HL-60 (cell line): Measurements from ENCODE around the gene ACTR3C.

Experiments used
- DNase-seq, 2 experiments: peaks; one replicate each; pipeline ENCODE4 v3.0.0-alpha.2; 2010 to 2020; ENCODE audit warnings: low read depth in 1 of 2, low spot score in 1 of 2
- H3K27ac ChIP-seq: fragments of 250-450 bp; sonication (Bioruptor Pico); replicated peaks from 2 replicates; pipeline ENCODE4 v1.5.1; 2020; ENCODE audit warnings: mild to moderate bottlenecking, moderate library complexity
- H3K27me3 ChIP-seq: fragments of 250-450 bp; sonication (Bioruptor Pico); 2 replicates; pipeline ENCODE4 v1.5.1; 2021; ENCODE audit warnings: mild to moderate bottlenecking, moderate library complexity; ENCODE audit not compliant: insufficient read depth, poor library complexity, severe bottlenecking
- H3K4me3 ChIP-seq: replicated peaks from 2 replicates; pipeline ENCODE4 v1.5.1; 2011; ENCODE audit warnings: mild to moderate bottlenecking, control low read depth, low read length; ENCODE audit not compliant: insufficient read depth
- GABPA ChIP-seq: IDR thresholded peaks from 2 replicates; pipeline ENCODE4 v1.6.1; 2012; ENCODE audit warnings: low read depth
- POLR2AphosphoS5 ChIP-seq: IDR thresholded peaks from 2 replicates; pipeline ENCODE4 v1.6.1; 2012; ENCODE audit warnings: low read depth
- SPI1 ChIP-seq: IDR thresholded peaks from 2 replicates; pipeline ENCODE4 v1.6.1; 2012; ENCODE audit warnings: low read depth, mild to moderate bottlenecking, borderline replicate concordance
- TF ChIP-seq, protein P1 (sequence below): IDR thresholded peaks from 2 replicates; pipeline ENCODE4 v1.6.1; 2012; ENCODE audit warnings: low read depth; ENCODE audit not compliant: insufficient replicate concordance
- TF ChIP-seq, protein P2 (sequence below): IDR thresholded peaks from one replicate; pipeline ENCODE4 v1.5.1; 2011; ENCODE audit warnings: low read length, control low read depth, inconsistent platforms; ENCODE audit not compliant: insufficient read depth

The ACTR3C gene

DNA sequence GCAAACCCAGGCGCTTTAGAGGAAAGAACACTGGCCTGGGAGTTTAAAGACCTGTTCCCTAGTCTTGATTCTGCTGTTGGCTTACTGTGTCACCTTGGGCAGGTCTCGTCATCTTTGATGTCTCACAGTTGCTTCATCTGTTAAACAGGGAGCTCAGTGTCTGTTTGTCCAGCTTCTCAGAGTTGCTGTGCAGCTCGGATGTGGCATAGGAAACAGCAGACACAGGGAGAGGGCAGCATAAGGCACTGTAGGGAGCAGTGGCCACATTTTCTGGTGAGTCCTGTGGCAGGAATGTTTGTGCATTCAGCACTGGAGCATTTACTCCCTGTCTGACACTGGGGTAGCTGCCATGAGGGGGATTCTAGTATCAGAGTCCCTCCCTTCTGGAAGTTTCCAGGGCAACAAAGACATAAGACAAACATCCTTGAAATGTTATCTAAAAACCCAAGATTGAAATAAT is 47.3 kb upstream of the ACTR3C start:
- H3K4me3 ChIP-seq, result peak overlapping the region; percentile 77

DNA sequence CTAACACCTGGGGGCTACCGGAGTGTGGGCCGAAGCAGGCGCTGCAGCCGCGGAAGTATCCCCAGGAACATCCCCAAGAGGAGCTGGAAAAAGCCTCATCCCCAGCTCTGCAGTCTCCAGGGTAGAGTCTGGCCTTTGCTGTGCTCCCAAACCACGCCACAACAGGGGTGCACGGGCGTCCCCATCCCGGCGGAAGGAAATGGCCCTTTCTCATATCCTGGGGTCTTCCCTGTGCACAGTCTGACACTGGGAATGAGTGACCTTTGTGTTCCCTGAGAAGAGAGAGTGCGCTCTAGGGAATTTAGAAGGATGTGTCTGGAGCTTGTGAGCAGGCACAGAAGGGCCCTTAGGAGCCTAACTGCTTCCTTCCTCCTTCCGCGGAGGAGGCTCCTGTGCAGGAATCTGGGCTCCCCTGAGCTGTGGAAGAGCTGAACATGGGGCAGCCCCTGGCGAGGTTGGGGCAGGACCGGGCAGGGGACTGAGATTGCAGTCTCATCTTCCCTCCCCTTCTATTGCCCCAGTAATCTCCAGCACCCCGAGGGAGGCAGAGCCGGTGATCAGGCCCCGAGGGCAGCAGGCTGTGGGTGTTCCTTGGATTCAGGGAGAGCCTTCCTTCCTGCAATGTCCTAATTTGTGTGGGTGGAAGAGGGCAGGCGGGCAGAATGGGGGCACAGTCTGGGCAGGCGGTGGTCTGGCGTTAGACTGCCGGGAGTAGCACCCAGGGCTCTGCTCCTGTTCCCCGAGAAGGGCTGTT is 46.6 kb upstream of the ACTR3C start:
- DNase-seq, result peak in 1 of 2 experiments; percentile 39
- H3K27me3 ChIP-seq, result no peaks in the 10 kb centered on the region
- TF ChIP-seq POLR2AphosphoS5 (no peak; the same call in 1 of the 2 replicates), SPI1 (no peak), GABPA (no peak)
- TF ChIP-seq, protein P1, sequence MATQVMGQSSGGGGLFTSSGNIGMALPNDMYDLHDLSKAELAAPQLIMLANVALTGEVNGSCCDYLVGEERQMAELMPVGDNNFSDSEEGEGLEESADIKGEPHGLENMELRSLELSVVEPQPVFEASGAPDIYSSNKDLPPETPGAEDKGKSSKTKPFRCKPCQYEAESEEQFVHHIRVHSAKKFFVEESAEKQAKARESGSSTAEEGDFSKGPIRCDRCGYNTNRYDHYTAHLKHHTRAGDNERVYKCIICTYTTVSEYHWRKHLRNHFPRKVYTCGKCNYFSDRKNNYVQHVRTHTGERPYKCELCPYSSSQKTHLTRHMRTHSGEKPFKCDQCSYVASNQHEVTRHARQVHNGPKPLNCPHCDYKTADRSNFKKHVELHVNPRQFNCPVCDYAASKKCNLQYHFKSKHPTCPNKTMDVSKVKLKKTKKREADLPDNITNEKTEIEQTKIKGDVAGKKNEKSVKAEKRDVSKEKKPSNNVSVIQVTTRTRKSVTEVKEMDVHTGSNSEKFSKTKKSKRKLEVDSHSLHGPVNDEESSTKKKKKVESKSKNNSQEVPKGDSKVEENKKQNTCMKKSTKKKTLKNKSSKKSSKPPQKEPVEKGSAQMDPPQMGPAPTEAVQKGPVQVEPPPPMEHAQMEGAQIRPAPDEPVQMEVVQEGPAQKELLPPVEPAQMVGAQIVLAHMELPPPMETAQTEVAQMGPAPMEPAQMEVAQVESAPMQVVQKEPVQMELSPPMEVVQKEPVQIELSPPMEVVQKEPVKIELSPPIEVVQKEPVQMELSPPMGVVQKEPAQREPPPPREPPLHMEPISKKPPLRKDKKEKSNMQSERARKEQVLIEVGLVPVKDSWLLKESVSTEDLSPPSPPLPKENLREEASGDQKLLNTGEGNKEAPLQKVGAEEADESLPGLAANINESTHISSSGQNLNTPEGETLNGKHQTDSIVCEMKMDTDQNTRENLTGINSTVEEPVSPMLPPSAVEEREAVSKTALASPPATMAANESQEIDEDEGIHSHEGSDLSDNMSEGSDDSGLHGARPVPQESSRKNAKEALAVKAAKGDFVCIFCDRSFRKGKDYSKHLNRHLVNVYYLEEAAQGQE, result no peak
- TF ChIP-seq, protein P2, sequence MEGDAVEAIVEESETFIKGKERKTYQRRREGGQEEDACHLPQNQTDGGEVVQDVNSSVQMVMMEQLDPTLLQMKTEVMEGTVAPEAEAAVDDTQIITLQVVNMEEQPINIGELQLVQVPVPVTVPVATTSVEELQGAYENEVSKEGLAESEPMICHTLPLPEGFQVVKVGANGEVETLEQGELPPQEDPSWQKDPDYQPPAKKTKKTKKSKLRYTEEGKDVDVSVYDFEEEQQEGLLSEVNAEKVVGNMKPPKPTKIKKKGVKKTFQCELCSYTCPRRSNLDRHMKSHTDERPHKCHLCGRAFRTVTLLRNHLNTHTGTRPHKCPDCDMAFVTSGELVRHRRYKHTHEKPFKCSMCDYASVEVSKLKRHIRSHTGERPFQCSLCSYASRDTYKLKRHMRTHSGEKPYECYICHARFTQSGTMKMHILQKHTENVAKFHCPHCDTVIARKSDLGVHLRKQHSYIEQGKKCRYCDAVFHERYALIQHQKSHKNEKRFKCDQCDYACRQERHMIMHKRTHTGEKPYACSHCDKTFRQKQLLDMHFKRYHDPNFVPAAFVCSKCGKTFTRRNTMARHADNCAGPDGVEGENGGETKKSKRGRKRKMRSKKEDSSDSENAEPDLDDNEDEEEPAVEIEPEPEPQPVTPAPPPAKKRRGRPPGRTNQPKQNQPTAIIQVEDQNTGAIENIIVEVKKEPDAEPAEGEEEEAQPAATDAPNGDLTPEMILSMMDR, result no peak
- peak overlapping the region; percentile 77 for H3K4me3 ChIP-seq
- peak overlapping the region; percentile 100 for H3K27ac ChIP-seq

More for the DNA sequence above, 47.3 kb upstream of the ACTR3C start:
- H3K27me3 ChIP-seq, result no peaks in the 10 kb centered on the region
- TF ChIP-seq, protein P1, result no peak
- no peak for TF ChIP-seq GABPA
- no peak for TF ChIP-seq SPI1
- TF ChIP-seq, protein P2, result no peak
- no peak for TF ChIP-seq POLR2AphosphoS5
- DNase-seq, result no peak
- peak overlapping the region; percentile 100 for H3K27ac ChIP-seq

DNA sequence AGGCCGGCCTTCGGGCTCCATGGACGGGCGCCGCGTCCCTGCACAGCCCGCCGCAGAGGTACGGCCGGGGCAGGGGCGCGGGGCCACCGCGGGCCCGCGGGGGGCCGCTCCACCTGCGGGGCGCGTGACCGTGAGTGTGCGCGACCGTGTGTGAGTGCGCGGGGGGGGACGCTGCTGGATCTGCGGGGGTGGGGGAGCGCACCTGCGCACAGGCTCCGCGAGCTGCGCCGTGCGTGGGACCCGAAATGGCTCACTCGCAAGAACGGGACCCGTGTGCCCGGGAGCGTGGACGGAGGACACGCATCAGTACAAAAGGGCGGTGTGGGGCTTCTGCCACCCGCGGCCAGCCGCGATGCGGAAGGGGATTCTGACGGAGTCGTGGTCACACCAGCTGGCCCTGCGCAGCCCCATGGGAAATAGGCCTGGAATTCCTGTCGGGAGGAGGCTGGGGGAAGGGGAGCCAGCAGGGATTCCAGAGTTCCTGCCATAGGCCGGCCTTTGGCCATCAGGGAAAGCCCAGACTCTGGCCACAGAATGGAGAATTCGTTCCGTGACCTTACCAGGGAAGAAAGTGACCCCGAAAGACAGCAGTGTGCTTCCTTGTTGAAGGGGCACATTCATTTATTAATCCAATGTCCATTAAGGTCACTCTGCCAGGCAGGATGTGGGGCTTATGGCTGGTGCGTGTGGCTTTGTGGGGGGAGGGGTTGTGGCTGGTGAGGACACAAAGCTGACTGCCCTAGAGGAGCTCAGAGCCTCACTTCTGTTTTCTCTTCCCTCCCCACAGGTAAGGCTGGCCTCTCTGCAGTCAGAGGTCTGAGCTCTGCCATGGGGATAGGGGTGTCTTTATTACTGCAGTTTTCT is 45.8 kb upstream of the ACTR3C start:
- peak; percentile 63 to 85 for DNase-seq
- Histone ChIP-seq H3K27me3 (no peaks in the 10 kb centered on the region), H3K27ac (peak overlapping the region; percentile 100), H3K4me3 (peak overlapping the region; percentile 77)
- TF ChIP-seq, protein P1, result no peak
- TF ChIP-seq POLR2AphosphoS5, result peak; percentile 80
- TF ChIP-seq GABPA, result no peak
- TF ChIP-seq SPI1, result peak; percentile 72
- TF ChIP-seq, protein P2, result no peak
